DND-41 (cell line): Measurements from ENCODE around the gene POLRMT.

ENCODE experiments used
- CTCF ChIP-seq: IDR thresholded peaks from 2 replicates; pipeline ENCODE4 v1.5.1; 2012; ENCODE audit warnings: borderline replicate concordance, low read length, moderate library complexity, mild to moderate bottlenecking; ENCODE audit not compliant: poor library complexity, severe bottlenecking; ENCODE audit errors: extremely low read depth
- EZH2 ChIP-seq: IDR thresholded peaks from 3 replicates; pipeline ENCODE4 v1.6.1; 2012; ENCODE audit warnings: borderline replicate concordance, low read depth, mild to moderate bottlenecking, moderate library complexity, low read length, inconsistent platforms; ENCODE audit not compliant: severe bottlenecking

- no peak for TF ChIP-seq CTCF
- TF ChIP-seq EZH2 = no peak
Measured at GRCh38 chr19:620166-620862, 13.0 kb downstream of the POLRMT start.
